ENCODE data around the gene KCNJ10. TPM values are rescaled to one million over a fixed set of nuclear protein-coding genes. Genes with fewer than 3 reads are reported as not detected.

The KCNJ10 gene
- under 0.01 TPM in 1 of 2 replicates, not detected in the other for total RNA-seq

DNA sequence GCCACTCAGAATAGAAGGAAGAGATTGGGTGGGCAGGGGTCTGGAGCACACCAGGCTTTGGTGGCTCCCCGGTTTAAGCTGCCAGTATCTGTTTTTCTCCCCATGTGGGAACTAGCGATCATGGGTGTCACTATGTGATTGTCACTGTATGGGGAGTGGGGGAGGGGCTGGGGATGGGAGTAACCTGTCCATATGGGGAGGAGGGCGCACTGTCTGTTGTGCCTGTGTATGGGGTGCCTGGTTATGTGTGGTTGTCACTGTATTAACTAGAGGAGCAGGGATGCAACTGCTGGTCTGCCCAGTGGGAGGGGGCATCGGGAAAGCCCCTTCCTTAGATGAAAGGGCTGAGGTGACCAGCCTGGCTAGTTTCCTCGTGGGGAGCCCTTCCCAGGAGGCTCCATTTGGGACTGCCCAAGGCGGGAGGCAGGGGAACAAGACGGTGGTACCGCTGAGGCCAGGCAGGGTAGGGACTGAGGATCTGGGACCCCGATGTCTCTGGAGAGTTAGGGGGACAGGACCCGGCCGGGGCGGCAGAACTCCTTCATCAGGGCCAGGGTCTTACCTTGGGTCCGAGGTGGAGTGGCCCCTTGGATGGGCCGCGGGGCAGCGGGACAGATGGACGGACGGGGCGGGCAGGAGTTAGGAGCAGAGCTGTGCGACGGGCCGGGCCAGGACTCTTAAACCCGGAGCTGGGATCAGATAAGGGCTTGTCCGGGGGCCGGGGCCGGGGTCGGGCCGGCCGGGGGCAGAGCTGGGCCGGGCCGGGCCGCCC, at the start of gene KCNJ10:
KCNJ10 (minus strand) TSS at position 701 of the 772 bp plus-strand sequence. CDS start 27,628 bp downstream, outside the sequence.

DNA sequence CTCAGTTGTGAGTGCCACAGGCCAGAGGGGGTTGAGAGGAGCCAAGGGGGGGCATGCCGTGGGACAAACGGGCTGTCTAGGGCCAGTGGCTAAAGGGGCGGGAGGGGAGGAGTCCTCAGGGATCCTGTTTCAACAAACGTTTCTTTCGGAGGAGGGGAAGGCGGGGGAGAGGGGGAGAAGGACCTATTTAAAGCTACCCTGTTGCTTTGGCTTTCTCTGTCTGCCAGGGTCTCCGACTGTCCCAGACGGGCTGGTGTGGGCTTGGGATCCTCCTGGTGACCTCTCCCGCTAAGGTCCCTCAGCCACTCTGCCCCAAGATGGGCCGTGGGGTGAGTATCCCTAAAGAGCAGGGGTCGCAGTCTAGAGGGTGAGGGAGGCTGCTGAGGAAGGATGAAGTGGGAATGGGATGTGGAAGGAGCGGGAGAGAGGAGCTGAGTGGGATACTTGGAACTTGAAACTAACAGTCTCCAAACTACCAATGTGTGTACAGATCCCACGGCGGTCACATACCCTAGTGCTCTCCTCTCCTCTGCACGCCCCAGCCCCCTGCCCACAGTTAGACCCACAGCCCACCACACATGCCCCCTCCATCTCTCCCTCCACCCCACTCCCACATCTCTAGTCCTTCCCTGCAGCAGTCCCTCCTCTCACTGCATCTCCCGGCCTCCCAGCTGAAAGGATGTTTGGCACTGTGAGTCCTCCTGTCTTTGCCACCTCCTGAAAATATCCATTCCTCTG, 45.8 kb upstream of the KCNJ10 start, which contains the start of gene ATP1A2:
ATP1A2 (plus strand) TSS at position 215 of the 738 bp plus-strand sequence; CDS start at position 318, 103 bp downstream.

DNA sequence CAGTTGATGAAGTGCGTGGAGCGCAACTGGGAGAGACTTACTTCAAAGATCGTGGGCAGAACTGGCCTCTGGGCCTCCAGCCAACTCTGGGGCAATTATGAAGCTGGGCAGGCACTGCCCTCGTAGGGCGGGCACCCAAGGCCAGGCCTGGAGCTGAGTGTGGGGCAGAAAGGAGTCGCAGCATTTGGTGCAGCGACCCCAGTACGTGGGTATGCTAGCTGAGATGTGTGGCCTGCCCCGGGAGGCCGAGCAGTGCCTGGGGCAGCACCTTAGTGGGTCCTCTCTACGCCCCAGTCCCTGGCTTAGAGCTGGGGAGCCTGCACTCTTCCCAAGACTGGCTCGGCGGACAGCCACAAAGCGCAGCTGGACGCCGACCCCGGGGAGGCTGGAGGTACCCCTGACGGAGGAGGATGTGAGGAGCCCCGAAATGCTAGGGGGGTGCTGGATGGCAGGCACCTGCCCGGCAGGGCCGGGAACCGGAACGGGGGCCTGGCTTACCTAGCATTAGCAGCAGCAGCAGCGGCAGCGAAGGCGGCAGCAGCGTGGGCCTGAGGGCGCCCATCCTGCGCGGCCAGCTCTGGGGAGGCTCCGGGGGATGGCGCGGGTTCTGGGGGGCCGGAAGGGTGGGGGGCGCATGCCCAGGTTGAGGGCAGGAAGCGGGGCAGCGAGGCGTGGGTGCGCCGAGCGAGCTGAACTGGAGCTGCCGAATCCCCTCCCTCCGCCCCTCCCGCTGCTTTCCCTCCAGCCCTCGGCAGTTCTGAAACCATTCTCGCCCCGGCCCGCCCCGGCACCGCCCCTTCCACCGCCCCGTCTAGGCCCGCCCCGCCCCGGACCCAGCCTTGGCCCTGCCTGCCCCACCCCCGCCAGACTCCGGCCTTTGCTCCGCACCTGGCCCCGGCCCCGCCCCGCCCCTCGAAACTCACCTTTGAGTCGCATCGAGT, 28.2 kb upstream of the KCNJ10 start, which contains the start of gene IGSF8:
IGSF8 (minus strand) TSS at position 709 of the 941 bp plus-strand sequence; CDS start at position 562, 147 bp downstream.

GRCh38 chr1:160081261-160081936, 11.4 kb upstream of the KCNJ10 start, which contains the start of gene KCNJ9:
Gene KCNJ9, plus strand, starts transcription at chr1:160081538. Its CDS starts 2,493 bp downstream, at chr1:160084031.

DNA sequence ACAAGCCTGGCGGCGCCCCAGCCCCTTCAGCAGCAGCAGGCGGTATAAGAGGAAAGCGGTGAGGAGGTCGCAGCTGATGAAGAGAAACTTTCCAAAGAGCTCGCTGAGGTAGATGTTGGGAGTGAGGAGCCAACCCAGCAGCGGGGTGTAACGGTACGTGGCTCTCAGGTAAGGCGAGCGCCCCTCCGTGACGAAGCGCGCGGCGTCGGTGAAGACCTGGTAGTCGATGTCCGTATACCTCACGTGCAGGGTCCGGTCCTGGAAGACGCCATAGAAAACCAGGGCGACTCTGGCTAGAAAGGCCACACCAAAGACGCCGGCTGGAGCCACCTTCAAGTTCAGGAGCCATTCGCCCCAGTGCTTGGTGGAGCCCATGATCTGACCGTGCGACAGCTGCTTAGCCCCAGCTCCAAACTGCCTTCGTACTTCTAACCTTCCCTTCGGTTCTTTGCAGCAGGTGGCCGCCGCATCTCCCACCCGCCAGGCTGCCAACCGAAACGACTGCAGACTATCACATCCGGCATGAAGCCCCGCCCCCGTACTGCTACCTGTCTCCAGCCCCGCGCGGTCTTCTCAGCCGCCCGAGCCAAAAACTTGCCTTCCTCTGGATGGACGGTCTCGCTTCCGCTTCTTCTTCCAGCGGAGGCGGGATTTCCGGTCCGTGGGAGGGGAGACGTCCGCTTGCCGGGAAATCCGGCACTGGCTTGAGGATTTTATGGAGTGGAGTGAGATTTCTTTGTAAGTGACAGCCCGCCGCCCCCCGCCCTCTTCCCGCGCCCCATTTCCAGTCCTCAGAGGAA, 38.4 kb downstream of the KCNJ10 start, which contains the start of gene PIGM:
PIGM (minus strand) TSS at position 626 of the 800 bp plus-strand sequence; CDS start at position 375, 251 bp downstream.

GRCh38 chr1:159953536-159954515, 116.1 kb downstream of the KCNJ10 start, which contains the start of gene SLAMF9:
Gene SLAMF9, minus strand, starts transcription at chr1:159954237. Its CDS starts 100 bp downstream, at chr1:159954137.

Other genes with a start within 250 kb of the KCNJ10 start
- gene SLAMF8, start 243.3 kb downstream of the KCNJ10 start, total RNA-seq, result not detected in 2 replicates
- 0.15 and 0.17 TPM in 2 replicates for gene VSIG8, start 207.5 kb downstream of the KCNJ10 start, total RNA-seq
- 1.0 and 1.3 TPM in 2 replicates for gene CFAP45, start 170.0 kb downstream of the KCNJ10 start, total RNA-seq
- gene TAGLN2, start 144.7 kb downstream of the KCNJ10 start, total RNA-seq, result 318 and 504 TPM in 2 replicates
- not detected in 2 replicates for gene IGSF9, start 124.5 kb downstream of the KCNJ10 start, total RNA-seq
- 0.33 TPM in 1 of 2 replicates, not detected in the other for gene SLAMF9, start 115.9 kb downstream of the KCNJ10 start, total RNA-seq
- gene PIGM, start 38.2 kb downstream of the KCNJ10 start, total RNA-seq, result 4.3 and 4.9 TPM in 2 replicates
- under 0.01 TPM in 1 of 2 replicates, not detected in the other for gene KCNJ9, start 11.4 kb upstream of the KCNJ10 start, total RNA-seq
- gene IGSF8, start 28.5 kb upstream of the KCNJ10 start, total RNA-seq, result 16.0 and 38.5 TPM in 2 replicates
- gene ATP1A2, start 45.6 kb upstream of the KCNJ10 start, total RNA-seq, result 0.58 and 5.8 TPM in 2 replicates
- gene ATP1A4, start 81.4 kb upstream of the KCNJ10 start, total RNA-seq, result not detected in 2 replicates
- gene CASQ1, start 120.4 kb upstream of the KCNJ10 start, total RNA-seq, result 0.83 TPM in 1 of 2 replicates, not detected in the other
- 80.4 and 137 TPM in 2 replicates for gene PEA15, start 135.2 kb upstream of the KCNJ10 start, total RNA-seq
- 111 TPM in 2 replicates for gene DCAF8, start 192.4 kb upstream of the KCNJ10 start, total RNA-seq
- 62.0 and 86.7 TPM in 2 replicates for gene PEX19, start 215.0 kb upstream of the KCNJ10 start, total RNA-seq